Endothelial cell of umbilical vein (primary cell): ENCODE measurements around the gene HNRNPH2. TPM values are rescaled to one million over a fixed set of nuclear protein-coding genes. Genes with fewer than 3 reads are reported as not detected.

Source experiments
- BruUV-seq: library from RNA; stranded (reverse); fragments of 400-500 nt; replicated peaks from 2 replicates; lab custom pipeline; 2021; lab: Mats Ljungman, UMichigan
- CTCF ChIA-PET: fragments of 300-600, 350-600 bp; sonication (Branson Sonifier 250); formaldehyde crosslinking; loops from one replicate; lab custom pipeline; 2021; ENCODE audit warnings: antibody characterized with exemption, inconsistent platforms; lab: Charles Lee
- POLR2A ChIA-PET: fragments of 300-600, 350-600 bp; sonication (Branson Sonifier 250); formaldehyde crosslinking; loops from one replicate; lab custom pipeline; 2021; ENCODE audit warnings: antibody characterized with exemption, inconsistent platforms; lab: Charles Lee
- DNase-seq: peaks from one replicate; pipeline ENCODE4 v3.0.0-alpha.2; 2011; ENCODE audit warnings: low read depth, low spot score
- FAIRE-seq: peaks from 2 replicates; lab custom pipeline; 2011; peaks lifted over from hg19 to GRCh38; lab: Jason Lieb, UNC
- H2AFZ ChIP-seq: 2 replicates; pipeline ENCODE4 v1.6.0; 2012; ENCODE audit warnings: low read depth, low read length, control low read depth, inconsistent platforms
- H3K27ac ChIP-seq: 2 replicates; pipeline ENCODE4 v1.5.1; 2011; ENCODE audit warnings: low read depth, mild to moderate bottlenecking, control low read depth, low read length, moderate library complexity; ENCODE audit not compliant: insufficient read depth
- H3K27me3 ChIP-seq, 2 experiments: 2 replicates each; pipeline versions ENCODE4 v1.6.0 to v1.6.1; 2011; ENCODE audit warnings: low read length in 2 of 2, mixed read lengths in 1 of 2; ENCODE audit not compliant: control insufficient read depth in 2 of 2, insufficient read depth in 2 of 2
- H3K36me3 ChIP-seq, 2 experiments: 2 replicates in 1 of 2; 3 replicates in 1 of 2; pipeline ENCODE4 v1.5.1; 2011; ENCODE audit warnings: low read length in 2 of 2, mild to moderate bottlenecking in 1 of 2, moderate library complexity in 1 of 2; ENCODE audit not compliant: control insufficient read depth in 2 of 2, insufficient read depth in 2 of 2; ENCODE audit errors: extremely low read depth in 1 of 2
- H3K4me1 ChIP-seq: 3 replicates; pipeline ENCODE4 v1.5.1; 2011; ENCODE audit warnings: mild to moderate bottlenecking, low read length; ENCODE audit not compliant: control insufficient read depth, insufficient read depth; ENCODE audit errors: extremely low read depth
- H3K4me2 ChIP-seq: 2 replicates; pipeline ENCODE4 v1.6.1; 2011; ENCODE audit warnings: low read length, control low read depth, mixed read lengths; ENCODE audit not compliant: insufficient read depth
- H3K4me3 ChIP-seq, 3 experiments: fragments of 200-600 bp in 1 of 3; sonication (generic), shearing (Covaris generic) in 1 of 3; replicated peaks in 1 of 3; 2 replicates each; pipeline ENCODE4 v1.5.1; 2011 to 2016; ENCODE audit warnings: control low read depth in 3 of 3, low read length in 3 of 3, mild to moderate bottlenecking in 2 of 3, inconsistent platforms in 1 of 3, low read depth in 1 of 3, moderate library complexity in 1 of 3; ENCODE audit not compliant: insufficient read depth in 1 of 3
- H3K79me2 ChIP-seq: 2 replicates; pipeline ENCODE4 v1.6.0; 2012; ENCODE audit warnings: low read length, inconsistent platforms; ENCODE audit not compliant: control insufficient read depth, insufficient read depth
- H3K9ac ChIP-seq: replicated peaks from 2 replicates; pipeline ENCODE3; 2011; ENCODE audit warnings: low read length, control low read depth; ENCODE audit not compliant: insufficient read depth; ENCODE audit errors: extremely low read depth
- H3K9me1 ChIP-seq: replicated peaks from 3 replicates; pipeline ENCODE4 v1.6.0; 2011; ENCODE audit warnings: mild to moderate bottlenecking, low read length; ENCODE audit not compliant: control insufficient read depth, insufficient read depth; ENCODE audit errors: extremely low read depth
- H3K9me3 ChIP-seq: replicated peaks from 2 replicates; pipeline ENCODE4 v1.5.1; 2012; ENCODE audit warnings: low read length, inconsistent platforms; ENCODE audit not compliant: control insufficient read depth, insufficient read depth
- H4K20me1 ChIP-seq: replicated peaks from 2 replicates; pipeline ENCODE3; 2011; ENCODE audit warnings: mild to moderate bottlenecking, low read length; ENCODE audit not compliant: control insufficient read depth, insufficient read depth; ENCODE audit errors: extremely low read depth
- EZH2 ChIP-seq: IDR thresholded peaks from 2 replicates; pipeline ENCODE4 v1.6.1; 2012; ENCODE audit warnings: borderline replicate concordance, low read depth, mild to moderate bottlenecking, moderate library complexity, low read length, inconsistent platforms; ENCODE audit not compliant: severe bottlenecking
- FOS ChIP-seq: IDR thresholded peaks from 2 replicates; pipeline ENCODE4 v1.6.1; 2011; ENCODE audit warnings: mild to moderate bottlenecking, low read length, moderate library complexity, borderline replicate concordance; ENCODE audit not compliant: insufficient read depth
- GATA2 ChIP-seq: IDR thresholded peaks from 2 replicates; pipeline ENCODE4 v1.7.0; 2011; ENCODE audit warnings: low read depth, mild to moderate bottlenecking, moderate library complexity, mixed read lengths, low read length; ENCODE audit not compliant: insufficient read length, insufficient read depth
- JUN ChIP-seq: IDR thresholded peaks from 2 replicates; pipeline ENCODE4 v1.6.1; 2011; ENCODE audit warnings: borderline replicate concordance, low read depth; ENCODE audit not compliant: insufficient read length, insufficient read depth
- MYC ChIP-seq: IDR thresholded peaks from one replicate; pipeline ENCODE4 v1.6.1; 2011; ENCODE audit warnings: mild to moderate bottlenecking, low read depth, low read length
- POLR2A ChIP-seq: IDR thresholded peaks from 2 replicates; pipeline ENCODE4 v1.6.1; 2012; ENCODE audit warnings: low read depth, mild to moderate bottlenecking, control low read depth, low read length
- POLR2AphosphoS5 ChIP-seq: IDR thresholded peaks from 2 replicates; pipeline ENCODE4 v1.6.1; 2012; ENCODE audit warnings: low read depth, mild to moderate bottlenecking, control low read depth, low read length, moderate library complexity; ENCODE audit not compliant: insufficient read depth
- dilution Hi-C: fragments of 300-500 bp; cut with MboI; formaldehyde crosslinking; loops from one replicate; pipeline ENCODE4 v1.15.0; 2019; ENCODE audit warnings: low sequenced_read_pairs; ENCODE audit not compliant: extremely low pct_ligation_motif_present
- intact Hi-C: fragments of 100-400 bp; cut with micrococcal nuclease; formaldehyde crosslinking; loops from one replicate; pipeline ENCODE4 v1.10.0; 2022
- polyA plus RNA-seq, 4 experiments: library from polyadenylated mRNA; depleted of rRNA in 3 of 4; stranded (reverse) in 3 of 4; unstranded in 1 of 4; fragments of >200 nt; gene quantifications; 2 replicates each; pipeline versions ENCODE4 v1.2.1 to v1.2.3, GENCODE V29; 2011 to 2012; ENCODE audit warnings: missing spikeins in 1 of 4
- total RNA-seq: library from RNA; stranded (reverse); gene quantifications from 2 replicates; pipeline ENCODE4 v1.2.3, GENCODE V29; 2021
- TF ChIP-seq, protein P1 (sequence below): IDR thresholded peaks from 2 replicates; pipeline ENCODE4 v1.6.1; 2011; ENCODE audit not compliant: insufficient read depth, insufficient read length
- TF ChIP-seq, protein P2 (sequence below), 2 donors: IDR thresholded peaks; 1 replicate in 1 of 2; 2 replicates in 1 of 2; pipeline ENCODE4 v1.5.1; 2011; ENCODE audit warnings: low read length in 2 of 2, mild to moderate bottlenecking in 2 of 2, moderate library complexity in 2 of 2, control low read depth in 1 of 2, inconsistent platforms in 1 of 2, low read depth in 1 of 2; ENCODE audit not compliant: insufficient read depth in 1 of 2; ENCODE audit errors: extremely low read depth in 1 of 2

Gene HNRNPH2
- total and polyA plus RNA-seq, 2 donors (not counting 3 experiments of a cell fraction or from before 2014, with no cell fraction given) = 29.3 to 59.1 TPM

DNA sequence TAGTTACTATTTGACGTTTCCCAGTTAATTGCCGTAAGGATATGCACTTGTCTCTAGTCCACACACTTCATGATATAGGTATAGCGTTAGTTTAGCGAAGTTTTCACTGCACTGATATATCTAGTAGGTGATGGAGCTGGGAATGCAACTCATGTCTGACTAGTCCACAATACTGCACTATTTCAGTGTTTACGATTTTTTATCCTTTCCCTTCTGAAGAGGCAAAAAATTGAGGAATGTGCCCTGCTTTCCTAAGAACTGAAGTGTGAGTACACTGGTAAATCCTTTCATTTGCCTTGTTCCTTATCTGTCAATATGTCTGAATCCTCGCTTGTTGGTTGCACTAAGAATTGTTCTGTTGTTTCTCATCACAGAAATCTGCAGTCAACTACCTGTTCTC is 16.2 kb upstream of the HNRNPH2 start:
- Histone ChIP-seq H3K4me1 (peaks cover 19% of the 10 kb centered on the region), H3K9me3 (no peaks in the 10 kb centered on the region), H3K27ac (peak overlapping the region; percentile 84), H3K27me3 (no peaks in the 10 kb centered on the region), H3K4me3 (peak overlapping the region; percentile 61 to 92 (median 87)), H2AFZ (no peak overlapping the region), H4K20me1 (no peaks in the 10 kb centered on the region), H3K4me2 (peak overlapping the region; percentile 96), H3K9me1 (no peaks in the 10 kb centered on the region), H3K9ac (peak overlapping the region; percentile 96), H3K36me3 (no peaks in the 10 kb centered on the region), H3K79me2 (peaks cover 29% of the 10 kb centered on the region)
- no peak for DNase-seq
- POLR2A ChIA-PET = interaction anchor here (1.4 kb wide), 1 partner anchor 158 kb away, joined by 3 read pairs; the partner anchor contains the start of gene ARMCX1
- no peak for TF ChIP-seq POLR2AphosphoS5
- TF ChIP-seq, protein P1, sequence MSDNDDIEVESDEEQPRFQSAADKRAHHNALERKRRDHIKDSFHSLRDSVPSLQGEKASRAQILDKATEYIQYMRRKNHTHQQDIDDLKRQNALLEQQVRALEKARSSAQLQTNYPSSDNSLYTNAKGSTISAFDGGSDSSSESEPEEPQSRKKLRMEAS = no peak
- no peak for TF ChIP-seq EZH2
- TF ChIP-seq GATA2 = no peak
- no peak for TF ChIP-seq POLR2A
- no peak for TF ChIP-seq JUN
- TF ChIP-seq, protein P2, sequence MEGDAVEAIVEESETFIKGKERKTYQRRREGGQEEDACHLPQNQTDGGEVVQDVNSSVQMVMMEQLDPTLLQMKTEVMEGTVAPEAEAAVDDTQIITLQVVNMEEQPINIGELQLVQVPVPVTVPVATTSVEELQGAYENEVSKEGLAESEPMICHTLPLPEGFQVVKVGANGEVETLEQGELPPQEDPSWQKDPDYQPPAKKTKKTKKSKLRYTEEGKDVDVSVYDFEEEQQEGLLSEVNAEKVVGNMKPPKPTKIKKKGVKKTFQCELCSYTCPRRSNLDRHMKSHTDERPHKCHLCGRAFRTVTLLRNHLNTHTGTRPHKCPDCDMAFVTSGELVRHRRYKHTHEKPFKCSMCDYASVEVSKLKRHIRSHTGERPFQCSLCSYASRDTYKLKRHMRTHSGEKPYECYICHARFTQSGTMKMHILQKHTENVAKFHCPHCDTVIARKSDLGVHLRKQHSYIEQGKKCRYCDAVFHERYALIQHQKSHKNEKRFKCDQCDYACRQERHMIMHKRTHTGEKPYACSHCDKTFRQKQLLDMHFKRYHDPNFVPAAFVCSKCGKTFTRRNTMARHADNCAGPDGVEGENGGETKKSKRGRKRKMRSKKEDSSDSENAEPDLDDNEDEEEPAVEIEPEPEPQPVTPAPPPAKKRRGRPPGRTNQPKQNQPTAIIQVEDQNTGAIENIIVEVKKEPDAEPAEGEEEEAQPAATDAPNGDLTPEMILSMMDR (IDR thresholded peaks at IDR 0.05; ENCODE audit: extremely low read depth in 1 of 2, insufficient read depth in 1 of 2, low read depth in 1 of 2, low read length in 2 of 2) = no peak
- no peak for TF ChIP-seq MYC
- TF ChIP-seq FOS = no peak
- BruUV-seq = no TSS peak
- dilution Hi-C loops = no loop called here
- CTCF ChIA-PET = no interaction called here
- intact Hi-C loops = loop anchor here (2.0 to 5.0 kb wide), 2 partner anchors 43 to 750 kb away; partner anchors contain the start of genes SRPX2 and TIMM8A
- no peak for FAIRE-seq
